Measurements from ENCODE around the gene FFAR3.

FFAR3 gene

GRCh38 chr19:35408284-35409171 is 50.3 kb downstream of the FFAR3 start:
- Mint-ChIP-seq H3K36me3 (ENCODE audit: insufficient read depth) (no peaks in the 10 kb centered on the region), H3K9me3 (no peaks in the 10 kb centered on the region), H3K27ac (ENCODE audit: low read depth) (peak overlapping the region; percentile 69), H3K4me1 (no peaks in the 10 kb centered on the region), H3K27me3 (peaks cover 20% of the 10 kb centered on the region), H3K4me3 (no peak overlapping the region)
- no peak for DNase-seq (ENCODE audit: low spot score in 2 of 2)
- no peak for ATAC-seq (replicated peaks; ENCODE audit: extremely low read depth, poor library complexity, severe bottlenecking)

DNA sequence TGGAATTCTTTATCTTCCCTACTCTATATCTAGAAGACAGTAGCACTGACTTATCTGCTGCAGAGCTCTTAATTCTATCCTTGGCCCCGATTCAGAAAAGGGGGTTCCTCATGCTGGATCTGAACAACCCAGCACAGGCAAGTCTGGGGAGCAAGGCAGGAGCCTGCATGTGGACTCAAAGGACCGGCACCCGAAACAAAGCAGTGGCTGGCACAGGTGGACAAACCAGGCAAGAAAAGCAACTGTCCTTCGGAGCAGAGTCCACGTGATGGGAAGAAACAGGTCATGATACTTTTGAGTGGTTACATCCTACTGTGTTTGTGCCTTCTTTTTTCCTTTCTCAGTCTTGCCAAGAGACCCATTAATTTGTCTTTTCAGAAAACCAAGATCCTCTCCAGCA is 50.9 kb downstream of the FFAR3 start:
- peaks cover 23% of the 10 kb centered on the region for H3K27me3 Mint-ChIP-seq
- no peaks in the 10 kb centered on the region for H3K9me3 Mint-ChIP-seq
- ATAC-seq (replicated peaks; ENCODE audit: extremely low read depth, poor library complexity, severe bottlenecking), result no peak
- H3K4me1 Mint-ChIP-seq, result no peaks in the 10 kb centered on the region
- no peak overlapping the region for H3K4me3 Mint-ChIP-seq
- no peak for DNase-seq (ENCODE audit: low spot score in 2 of 2)
- no peaks in the 10 kb centered on the region for H3K36me3 Mint-ChIP-seq (ENCODE audit: insufficient read depth)
- H3K27ac Mint-ChIP-seq (ENCODE audit: low read depth), result no peak overlapping the region
